Activated T-cell treated with anti-CD3 and anti-CD28 coated beads for 48 hours (primary cell): ENCODE results near the gene ROR1.

ENCODE experiments used
- DNase-seq: peaks from one replicate; pipeline ENCODE4 v3.0.0-alpha.2; 2020; ENCODE audit warnings: low read depth

The ROR1 gene

DNA sequence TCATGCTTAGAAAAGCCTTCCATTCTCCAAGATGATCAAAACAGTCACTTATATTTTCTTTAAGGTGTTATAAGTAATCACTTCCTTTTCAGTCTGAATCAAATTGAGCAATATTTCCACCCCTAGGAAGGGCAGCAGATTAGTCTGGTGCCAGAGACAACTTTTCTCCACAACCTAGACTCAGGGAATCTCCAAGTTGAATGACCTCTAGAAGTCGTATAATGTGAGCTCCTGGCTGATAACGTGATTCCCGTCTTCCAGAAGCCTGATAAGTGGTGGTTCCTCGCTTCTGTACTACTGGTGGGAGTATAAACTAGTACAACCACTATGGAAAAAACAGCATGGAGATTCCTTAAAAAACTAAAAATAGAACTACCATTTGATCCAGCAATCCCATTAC, 251.2 kb downstream of the ROR1 start:
- no peak for DNase-seq

DNA sequence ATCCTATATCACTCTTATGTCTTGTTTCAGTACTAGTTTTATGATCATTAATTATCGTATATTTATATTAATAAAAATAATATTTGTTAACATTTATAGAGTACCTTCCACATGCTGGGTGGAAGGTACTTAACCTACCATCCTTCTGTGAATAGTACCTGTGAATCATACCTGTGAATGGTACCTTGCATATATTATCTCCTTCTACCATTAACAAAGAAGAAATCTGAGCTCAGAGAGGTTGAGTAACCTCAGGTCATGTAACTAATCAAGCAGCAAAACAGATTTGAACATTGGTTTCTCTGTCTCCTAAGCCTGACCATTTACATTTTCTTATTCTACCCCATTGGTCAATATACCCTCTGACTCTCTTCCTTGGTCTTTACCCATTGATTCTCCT, 255.2 kb downstream of the ROR1 start:
- no peak for DNase-seq

DNA sequence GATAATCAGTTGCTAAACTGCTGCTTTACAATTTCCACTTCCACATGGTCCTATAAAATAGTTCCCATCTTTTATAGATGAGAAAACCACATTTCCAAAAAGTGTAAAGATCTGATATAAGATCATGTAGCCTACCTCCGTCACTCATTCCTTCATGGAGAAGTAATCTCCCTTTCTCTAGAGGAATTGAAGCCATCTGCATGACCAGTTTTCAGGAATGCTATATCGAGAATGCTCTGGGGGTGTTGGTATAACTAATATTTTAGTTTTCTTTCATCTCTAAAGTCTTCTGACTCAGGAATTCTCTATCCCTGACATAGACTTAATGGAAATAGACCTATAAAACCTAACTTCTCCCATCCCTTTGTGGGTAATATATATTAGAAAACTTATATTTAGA, 256.6 kb downstream of the ROR1 start:
- DNase-seq, result no peak

DNA sequence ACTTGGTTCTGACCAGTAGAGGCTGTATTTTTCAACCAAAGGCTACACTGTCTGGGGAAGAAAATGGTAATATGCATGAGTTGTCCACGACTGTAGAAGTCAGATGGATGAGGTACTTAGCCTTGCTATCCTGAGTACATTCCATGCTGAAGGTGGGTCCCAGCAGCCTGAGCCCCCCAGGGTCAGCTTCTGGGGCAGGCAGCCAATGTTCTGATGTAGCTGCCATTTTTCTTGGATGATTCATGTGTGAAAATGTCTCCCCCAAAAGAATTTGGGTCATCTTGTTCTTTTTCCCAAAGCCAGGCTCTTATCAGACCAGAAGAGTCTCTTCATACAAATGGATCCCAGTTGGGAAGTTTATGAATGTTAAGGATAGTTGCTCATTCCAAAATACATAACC, 257.4 kb downstream of the ROR1 start:
- DNase-seq, result no peak

DNA sequence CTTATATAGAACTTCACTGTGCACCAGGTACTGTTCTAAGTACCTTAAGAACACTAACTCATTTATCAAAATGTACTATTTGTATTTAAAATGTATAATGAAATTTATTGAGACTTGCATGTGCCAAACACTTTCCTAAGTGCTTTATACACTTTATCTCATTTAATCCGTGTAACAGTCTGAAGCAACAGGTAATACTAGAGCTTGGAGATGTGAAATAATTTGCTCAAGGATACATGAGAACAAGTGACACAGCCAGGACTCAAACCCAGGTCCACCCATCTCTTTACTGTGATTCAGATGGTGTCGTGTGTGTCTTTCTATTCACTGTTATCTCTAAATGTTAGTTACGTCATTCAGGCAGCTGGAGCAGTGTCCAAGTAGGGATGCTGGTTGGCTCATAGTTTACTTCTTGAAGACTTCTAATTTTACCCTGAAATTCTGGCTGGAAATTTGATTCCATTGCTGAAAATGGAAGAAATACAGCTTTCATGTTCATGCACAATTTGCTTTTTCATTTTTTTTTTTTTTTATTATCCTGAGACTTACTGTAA, 259.9 kb downstream of the ROR1 start:
- no peak for DNase-seq

DNA sequence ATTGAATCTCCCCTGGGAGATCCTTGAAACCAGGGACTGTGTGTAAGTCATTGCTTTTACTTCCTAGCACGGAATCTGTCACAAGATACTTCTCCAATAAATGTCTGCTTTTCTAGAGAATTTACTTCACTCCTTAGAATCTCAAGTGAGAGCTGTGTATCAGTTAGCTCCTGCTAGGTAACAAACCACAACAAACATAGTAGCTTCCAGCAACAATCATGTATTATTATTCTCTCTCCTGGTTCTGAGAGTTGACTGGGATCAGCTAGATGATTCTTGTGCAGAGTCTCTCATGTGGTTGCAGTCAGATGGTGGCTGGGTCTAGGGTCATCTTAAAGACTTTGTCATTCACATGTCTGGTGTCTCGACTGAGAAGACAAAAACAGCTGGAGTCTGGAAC, 262.7 kb downstream of the ROR1 start:
- no peak for DNase-seq

DNA sequence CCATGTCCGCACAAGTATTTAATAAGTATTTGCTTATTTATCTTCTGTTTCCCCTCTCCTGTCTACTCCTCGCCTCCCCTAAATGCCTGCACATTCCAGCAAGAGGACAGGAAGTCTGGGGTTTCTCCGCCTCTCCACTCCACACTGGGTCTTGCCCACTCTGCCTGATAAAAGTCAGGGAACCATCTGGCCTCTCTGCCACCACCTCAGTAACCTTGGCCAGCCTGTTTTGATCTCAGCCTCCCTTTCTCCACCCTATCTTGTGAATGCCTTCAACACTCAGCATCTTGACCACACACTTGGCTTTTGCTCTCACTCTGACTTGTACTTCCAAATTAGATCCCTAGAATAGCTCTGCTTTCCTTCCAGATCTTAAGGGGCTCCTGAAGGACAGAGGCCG, 264.3 kb downstream of the ROR1 start:
- no peak for DNase-seq

DNA sequence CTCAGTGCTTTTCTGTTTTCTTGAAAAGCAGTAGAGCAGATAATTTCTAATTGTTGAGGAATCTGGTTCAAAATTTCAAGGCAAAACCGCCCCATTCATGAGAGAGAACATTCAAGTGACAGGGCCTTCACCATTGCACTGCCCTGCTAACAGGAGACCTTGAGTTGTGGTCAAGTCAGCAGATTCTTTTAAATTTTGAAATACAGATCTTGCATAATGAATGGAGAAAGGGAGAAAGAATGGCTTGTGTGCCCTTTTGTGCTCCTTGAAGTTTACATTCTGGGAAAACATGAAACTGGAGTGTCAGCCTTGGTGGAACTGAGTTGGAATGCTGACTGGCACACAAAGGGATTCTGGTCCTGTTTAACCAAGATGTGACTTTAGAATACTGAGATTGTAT, 265.1 kb downstream of the ROR1 start:
- DNase-seq, result no peak

DNA sequence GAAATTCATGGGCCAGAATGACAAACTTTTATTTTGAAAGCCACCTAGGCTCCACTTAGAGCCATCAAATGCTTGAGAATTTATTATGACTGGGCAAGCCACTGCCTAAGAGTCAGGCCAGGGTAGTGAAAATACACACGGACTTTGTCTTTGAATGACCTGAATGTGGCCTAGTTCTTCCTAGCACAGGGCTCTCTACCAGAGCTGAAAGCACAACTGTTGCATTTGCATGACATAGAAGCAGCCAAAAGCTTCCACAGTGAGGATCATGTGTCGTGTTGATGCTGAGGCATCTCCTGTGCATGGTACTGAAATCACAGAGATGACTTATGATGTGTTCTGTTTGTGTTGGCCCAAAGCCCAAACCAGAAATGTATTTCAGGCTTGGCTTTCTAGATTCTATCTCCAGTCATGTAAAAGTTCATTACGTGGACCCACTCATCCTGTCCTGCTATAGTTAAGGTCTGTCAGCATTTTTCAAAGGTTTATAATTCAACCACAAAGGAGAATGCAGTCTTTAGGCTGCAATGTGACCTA, 265.6 kb downstream of the ROR1 start:
- DNase-seq, result no peak

DNA sequence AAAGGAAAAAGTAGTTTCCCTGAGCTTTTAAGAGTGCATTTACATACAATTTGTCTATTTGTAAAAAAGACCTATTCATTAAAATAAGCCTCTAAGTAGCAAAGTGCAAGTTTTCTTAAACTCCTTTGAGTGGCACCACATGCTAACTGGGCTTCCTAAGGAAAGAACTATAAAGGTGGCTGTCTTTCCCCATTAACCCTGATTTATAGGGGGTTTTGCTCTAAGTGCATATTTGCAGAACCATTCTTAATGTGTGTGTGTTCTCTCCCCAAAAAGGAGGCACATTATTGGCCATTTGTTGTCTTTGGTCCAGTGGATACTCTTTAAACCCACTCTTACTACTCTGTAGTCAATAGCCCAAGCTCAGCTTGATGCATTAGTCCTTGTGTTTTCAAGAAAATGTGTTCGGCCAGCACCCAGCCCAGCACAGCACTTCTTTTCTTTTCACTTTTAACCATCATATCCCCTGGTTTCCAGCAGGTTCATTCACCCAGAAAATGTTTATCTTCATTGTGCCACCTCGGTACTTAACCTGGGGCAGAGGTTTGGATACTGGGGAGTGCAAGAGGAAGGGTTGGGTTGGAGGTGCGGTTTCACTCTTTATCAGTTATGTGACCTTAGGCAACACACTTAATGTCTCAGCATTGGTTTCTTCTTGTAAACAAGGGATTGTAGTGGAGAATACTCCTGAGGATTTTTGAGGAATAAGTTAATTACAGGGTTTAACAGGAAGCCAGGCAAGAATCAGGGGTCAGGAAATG, 267.7 kb downstream of the ROR1 start:
- DNase-seq, result no peak

DNA sequence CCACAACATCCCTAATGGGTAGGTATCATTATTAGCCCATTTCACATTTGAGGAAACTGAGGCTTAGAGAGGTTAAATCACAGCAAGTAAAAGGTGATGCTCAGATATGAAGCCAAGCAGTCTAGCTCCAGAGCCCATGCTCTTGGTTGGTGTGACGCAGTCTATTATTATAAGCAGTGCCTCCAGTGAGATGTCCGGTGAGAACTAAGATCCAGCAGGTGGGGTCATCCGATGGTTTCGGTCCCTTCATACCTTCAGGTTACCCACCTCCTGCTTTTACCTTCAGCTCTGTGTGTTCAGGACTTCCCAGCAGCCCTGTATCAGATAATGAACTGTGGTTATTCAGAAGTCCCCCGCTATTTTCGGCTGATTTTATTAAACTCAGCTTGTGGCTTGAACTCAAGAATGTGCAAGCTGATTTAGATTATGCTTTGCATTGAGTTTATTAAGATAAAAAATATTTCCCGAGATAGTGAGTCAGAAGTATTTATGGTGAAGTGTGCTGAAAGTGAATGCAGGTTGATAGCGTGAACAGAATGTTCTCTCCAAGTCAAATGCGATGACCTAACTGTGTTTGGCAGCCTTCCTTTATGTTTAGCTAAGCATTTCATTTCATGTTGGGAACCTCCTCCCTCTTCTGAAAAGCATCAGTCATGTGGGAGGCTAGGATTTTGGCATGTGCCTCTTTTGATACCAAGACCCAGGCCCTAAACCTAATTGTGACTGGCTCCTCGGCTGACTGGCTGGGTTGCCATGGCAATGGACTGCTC, 268.7 kb downstream of the ROR1 start:
- DNase-seq, result no peak

DNA sequence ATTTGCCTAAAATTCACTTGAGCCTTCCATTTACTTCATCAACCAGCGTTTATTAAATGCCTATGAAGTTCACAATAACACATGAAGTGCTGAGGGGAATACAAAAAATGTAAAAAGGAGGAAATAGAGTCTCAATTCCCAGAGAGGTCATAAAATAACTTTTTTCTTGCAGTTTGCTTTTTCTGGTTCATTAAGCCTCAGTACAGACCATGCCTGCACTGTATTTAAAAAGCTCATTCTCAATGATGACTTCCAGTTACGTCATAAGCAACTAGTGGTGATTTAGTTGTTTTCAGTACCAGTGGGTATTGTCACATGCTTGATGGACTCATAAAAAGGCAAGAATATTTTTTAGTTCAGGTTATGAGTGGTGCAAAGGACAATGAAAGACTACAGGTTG, 269.5 kb downstream of the ROR1 start:
- no peak for DNase-seq

DNA sequence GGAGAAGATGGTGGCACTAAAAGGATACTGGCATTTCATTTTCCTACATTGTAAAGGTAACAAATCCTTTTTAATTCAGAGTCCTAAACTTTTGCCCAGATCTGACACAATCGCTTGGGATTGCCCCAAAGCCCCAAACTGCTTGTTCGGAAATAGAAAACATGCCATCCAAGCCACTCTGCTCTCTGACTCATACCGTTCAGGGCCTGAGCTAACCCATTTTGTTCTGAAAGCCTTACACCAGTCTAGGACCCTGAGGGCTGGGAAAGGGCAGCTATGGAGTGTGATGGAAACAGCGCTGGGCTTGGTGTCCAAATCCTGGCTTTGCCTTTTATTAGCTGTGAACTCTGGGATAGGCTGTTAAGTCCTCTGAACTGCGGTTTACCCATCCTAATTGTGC, 270.2 kb downstream of the ROR1 start:
- DNase-seq, result no peak

DNA sequence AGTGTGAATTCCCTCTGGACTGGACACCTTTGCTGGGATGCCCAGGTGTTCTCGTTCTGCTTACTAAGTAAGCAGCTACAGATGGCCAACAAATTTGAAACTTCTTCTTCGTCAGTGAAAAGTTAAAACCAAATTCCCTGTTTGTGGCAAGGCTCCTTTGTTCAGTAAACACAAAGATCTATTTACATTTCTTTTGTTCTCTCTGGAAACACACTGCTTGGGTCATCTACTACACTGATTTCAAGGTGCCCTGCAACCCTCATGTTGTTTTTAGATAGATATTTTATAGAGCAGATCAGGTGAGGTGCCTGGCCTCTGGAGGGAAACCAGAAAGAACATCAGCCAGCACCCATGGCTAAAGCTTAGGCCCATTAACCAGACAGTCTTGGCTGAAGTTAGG, 272.4 kb downstream of the ROR1 start:
- DNase-seq, result no peak

DNA sequence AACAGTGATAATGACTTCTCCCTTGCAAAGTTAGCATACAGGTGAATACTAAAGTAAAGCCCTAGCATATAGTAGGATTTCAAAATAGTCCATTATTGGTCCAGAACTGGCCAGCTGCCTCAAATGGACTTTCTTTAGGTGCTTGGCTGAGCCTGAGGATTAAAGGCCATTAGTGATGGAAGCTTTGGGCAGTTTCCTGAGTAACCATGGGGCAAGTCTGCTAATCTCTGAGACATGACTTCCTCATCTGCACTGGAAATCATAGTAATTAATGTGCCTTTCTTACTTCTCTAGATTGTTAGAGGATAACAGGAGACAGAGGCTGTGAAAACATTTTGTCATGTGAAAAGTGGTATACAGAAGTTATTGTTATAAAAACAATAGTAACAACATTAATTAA, 273.1 kb downstream of the ROR1 start:
- DNase-seq, result no peak

DNA sequence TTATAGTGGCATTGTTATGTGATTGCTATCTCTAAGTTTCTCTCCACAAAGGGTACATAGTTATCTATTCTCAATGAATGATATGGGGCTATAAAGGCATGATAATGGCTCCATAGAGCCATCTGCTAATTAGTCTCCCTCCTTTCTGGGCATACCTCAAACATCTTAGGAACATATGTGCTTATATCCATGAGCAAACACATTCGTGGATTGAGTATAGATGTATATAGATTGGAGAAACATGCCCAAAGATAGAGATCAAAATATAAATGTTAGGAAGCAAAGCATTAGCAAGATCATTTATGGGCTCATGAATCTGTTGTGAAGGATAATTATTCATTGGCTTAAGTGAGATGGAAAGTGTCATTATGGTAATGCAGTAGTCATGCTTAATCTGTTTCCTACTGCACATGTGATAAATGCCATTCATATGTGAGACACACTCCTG, 273.8 kb downstream of the ROR1 start:
- DNase-seq, result no peak

DNA sequence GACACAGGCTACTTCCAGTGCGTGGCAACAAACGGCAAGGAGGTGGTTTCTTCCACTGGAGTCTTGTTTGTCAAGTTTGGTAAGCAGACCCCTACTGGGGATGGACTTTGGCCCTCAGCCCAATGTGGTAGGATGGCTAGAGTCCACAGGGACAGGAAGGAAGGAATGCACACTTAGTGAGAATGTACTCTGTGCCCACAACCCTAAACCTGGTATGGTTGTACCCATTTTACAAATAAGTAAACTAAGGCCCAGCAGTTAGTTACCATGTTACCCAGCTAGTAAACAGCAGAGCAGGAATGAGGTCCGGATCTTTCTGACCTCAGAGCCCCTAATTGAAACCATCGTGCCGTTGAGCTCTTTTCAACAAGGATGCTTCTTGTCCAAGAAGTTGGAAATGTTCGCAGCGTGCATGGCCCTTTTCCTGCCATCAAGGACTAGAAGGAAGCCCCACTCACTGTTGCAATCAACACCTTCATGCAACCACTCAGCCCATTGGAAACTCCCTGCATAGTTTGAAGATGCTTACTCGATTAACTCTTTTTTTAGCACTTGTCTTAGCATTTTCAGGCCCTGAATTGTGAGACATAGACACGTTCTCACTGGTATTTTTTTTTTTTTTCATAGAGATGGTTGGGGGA, 276.2 kb downstream of the ROR1 start:
- no peak for DNase-seq

DNA sequence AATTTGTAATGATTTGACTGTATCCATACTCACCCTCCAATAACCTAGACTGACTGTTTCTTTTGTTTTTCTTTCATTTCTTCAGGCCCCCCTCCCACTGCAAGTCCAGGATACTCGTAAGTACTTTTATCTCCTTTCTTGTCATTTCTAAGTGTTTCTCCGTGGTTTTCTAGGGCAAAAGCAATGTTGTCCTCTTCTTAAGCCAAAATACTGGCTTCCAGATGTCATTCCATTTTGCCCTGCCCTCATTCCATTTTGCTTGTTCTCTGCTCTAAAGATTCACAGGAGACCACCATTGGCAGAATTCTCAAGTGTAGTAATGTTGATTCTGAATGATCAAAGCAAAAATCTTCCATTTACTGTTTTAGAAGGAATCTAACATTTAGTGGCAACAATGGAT, 276.8 kb downstream of the ROR1 start:
- DNase-seq, result no peak

DNA sequence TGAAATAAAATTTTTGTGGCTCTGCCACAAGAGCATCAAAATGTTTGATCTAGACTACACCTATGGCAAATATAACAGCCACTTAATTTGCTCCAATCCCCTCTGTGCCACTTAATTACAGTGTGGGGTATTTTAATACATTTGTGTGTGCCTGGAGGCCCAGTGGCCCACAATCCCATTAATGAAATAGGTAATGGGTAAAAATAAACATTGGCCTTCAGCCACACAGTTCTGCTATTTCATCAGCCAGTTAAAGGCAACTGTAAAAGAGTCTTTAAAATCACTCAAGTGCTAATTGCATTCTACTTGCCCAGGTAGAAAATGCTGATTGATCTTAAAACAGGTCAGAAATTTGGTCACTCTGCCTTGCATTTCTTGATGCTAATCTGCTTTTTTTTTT, 278.0 kb downstream of the ROR1 start:
- no peak for DNase-seq

DNA sequence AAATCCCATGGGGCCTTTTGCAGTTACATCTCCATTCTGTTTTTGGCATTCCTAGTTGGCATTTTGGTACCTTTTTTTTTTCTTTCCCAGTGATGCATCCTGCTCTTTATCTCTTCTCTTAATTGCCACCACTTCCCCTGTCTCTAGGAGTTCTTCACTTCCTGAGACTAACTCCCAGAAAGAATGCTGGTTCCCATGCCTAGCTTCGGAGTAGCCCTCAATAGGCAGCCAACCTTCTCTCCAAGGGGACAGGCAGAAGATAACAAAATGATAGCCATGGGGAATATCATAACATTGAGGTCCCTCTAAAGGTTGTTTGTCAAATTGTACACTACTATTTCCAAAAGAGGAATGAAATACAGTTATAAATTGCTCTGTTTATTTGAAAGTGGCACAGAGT, 279.0 kb downstream of the ROR1 start:
- DNase-seq, result no peak

DNA sequence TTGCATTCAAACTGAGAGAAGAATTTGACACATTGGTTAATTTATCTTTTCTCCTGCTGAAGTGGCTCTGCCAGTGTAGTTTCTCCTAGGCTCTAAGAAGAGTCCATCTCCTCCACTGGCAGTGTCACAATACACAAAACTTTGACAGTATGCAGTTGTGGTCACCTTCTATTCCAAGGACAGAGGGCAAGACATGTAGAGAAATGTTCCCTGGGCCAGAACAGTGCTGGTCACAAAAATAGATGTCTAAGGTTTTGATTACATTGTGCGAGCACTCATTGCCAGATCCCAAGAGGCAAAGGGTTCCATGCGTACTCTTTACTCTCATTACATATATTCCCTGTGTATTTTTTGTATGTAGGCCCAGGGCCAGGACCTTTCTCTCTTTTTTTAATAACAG, 281.5 kb downstream of the ROR1 start:
- no peak for DNase-seq

DNA sequence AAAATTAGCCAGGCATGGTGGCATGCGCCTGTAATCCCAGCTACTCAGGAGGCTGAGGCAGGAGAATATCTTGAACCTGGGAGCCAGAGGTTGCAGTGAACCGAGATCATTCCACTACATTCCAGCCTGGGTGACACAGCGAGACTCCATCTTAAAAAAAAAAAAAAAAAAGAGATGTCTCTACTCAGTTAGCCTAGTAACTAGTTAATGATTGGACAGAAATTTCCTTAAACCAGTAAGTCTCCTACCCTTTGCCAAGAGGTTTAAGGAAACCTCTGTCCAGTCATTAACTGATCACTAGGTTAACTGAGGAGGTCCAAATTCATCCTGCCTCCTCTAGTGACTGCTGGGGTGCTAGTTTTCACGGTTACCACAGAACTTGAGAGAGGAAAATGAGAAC, 285.7 kb downstream of the ROR1 start:
- no peak for DNase-seq
